Measurements from ENCODE around the gene PRIMA1. TPM values are rescaled to one million over a fixed set of nuclear protein-coding genes. Genes with fewer than 3 reads are reported as not detected.

Gene PRIMA1
- total and polyA plus RNA-seq, 2 donors from 2014 or later = 1.0 to 1.7 TPM

DNA sequence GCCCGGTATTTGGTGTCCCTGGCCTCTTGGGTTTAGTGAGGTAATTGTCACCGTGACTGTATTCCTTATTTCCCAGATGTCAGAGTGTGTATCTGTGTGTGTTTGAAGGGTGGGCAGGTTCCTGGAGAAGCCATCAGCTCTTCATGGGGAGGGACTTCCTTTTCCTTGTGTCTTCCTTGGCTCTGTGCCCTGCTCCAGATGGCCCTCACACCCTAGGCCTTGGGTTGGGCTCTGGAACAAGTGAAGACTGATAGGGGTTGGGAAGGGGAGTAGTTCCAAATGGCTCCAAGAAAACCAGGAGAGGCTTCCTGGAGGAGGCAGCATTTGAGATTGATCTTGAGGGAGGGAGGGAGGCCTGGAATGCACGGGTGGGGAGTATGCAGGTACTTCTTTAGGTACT, 43.8 kb upstream of the PRIMA1 start:
- Histone ChIP-seq H3K27ac (ENCODE audit: low read depth in 2 of 2, low read length in 2 of 2) (no peak overlapping the region), H3K36me3 (ENCODE audit: control insufficient read depth in 2 of 3, insufficient read depth in 3 of 3, low read length in 3 of 3) (no peaks in the 10 kb centered on the region), H3K9me3 (ENCODE audit: control insufficient read depth in 2 of 3, insufficient read depth in 1 of 3, low read length in 3 of 3) (no peaks in the 10 kb centered on the region), H3K4me1 (ENCODE audit: control insufficient read depth in 2 of 3, insufficient read depth in 2 of 3, low read depth in 1 of 3, low read length in 3 of 3) (no peaks in the 10 kb centered on the region), H3K27me3 (ENCODE audit: control insufficient read depth, insufficient read depth, low read length) (no peaks in the 10 kb centered on the region), H3K9ac (ENCODE audit: low read length in 3 of 3) (no peak overlapping the region), H3K4me3 (ENCODE audit: low read length in 3 of 3) (no peak overlapping the region)
- intact Hi-C loops (cut with DNase I) = no loop called here
- no peak for DNase-seq
- TF ChIP-seq, protein P1, sequence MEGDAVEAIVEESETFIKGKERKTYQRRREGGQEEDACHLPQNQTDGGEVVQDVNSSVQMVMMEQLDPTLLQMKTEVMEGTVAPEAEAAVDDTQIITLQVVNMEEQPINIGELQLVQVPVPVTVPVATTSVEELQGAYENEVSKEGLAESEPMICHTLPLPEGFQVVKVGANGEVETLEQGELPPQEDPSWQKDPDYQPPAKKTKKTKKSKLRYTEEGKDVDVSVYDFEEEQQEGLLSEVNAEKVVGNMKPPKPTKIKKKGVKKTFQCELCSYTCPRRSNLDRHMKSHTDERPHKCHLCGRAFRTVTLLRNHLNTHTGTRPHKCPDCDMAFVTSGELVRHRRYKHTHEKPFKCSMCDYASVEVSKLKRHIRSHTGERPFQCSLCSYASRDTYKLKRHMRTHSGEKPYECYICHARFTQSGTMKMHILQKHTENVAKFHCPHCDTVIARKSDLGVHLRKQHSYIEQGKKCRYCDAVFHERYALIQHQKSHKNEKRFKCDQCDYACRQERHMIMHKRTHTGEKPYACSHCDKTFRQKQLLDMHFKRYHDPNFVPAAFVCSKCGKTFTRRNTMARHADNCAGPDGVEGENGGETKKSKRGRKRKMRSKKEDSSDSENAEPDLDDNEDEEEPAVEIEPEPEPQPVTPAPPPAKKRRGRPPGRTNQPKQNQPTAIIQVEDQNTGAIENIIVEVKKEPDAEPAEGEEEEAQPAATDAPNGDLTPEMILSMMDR (IDR thresholded peaks at IDR 0.05; ENCODE audit: borderline replicate concordance, extremely low read depth, insufficient read depth) = no peak
- FAIRE-seq = no peak

DNA sequence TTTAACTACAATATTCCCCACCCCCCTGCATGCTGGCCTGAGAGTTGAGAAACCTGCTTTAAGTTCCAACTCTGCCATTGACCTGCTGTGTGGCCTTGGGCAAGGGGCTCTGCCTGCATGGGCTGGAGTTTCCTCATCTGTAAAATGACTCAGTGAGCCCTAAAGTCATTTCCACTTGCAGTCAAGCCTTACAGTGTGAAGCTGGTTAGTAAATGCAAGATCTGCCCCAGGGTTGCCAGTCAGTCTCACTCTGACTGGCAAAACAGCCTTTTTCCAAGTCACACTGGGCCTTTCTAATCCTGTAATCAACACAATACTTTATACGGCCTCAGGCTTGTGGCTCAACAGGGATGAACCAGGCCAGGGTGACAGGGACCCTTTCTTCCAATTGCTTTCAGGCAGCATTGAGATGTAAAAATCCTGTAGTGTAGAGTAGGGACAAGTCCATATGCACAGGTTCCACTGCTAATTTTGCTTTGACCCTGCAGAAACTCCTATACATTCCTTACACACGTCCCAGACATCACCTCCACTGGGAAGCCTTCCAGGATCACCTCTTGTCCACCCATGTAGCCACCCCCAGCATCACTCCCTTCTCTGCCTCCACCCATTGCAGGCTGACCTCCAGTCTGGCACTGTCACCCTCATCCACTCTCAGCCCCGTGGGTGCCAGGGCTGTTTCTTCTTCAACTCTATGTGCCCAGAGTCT, 42.6 kb upstream of the PRIMA1 start:
- Histone ChIP-seq H3K9ac (ENCODE audit: low read length in 3 of 3) (no peak overlapping the region), H3K9me3 (ENCODE audit: control insufficient read depth in 2 of 3, insufficient read depth in 1 of 3, low read length in 3 of 3) (no peaks in the 10 kb centered on the region), H3K36me3 (ENCODE audit: control insufficient read depth in 2 of 3, insufficient read depth in 3 of 3, low read length in 3 of 3) (no peaks in the 10 kb centered on the region), H3K4me1 (ENCODE audit: control insufficient read depth in 2 of 3, insufficient read depth in 2 of 3, low read depth in 1 of 3, low read length in 3 of 3) (no peaks in the 10 kb centered on the region), H3K27ac (ENCODE audit: low read depth in 2 of 2, low read length in 2 of 2) (no peak overlapping the region), H3K4me3 (ENCODE audit: low read length in 3 of 3) (no peak overlapping the region), H3K27me3 (ENCODE audit: control insufficient read depth, insufficient read depth, low read length) (no peaks in the 10 kb centered on the region)
- TF ChIP-seq, protein P1 (IDR thresholded peaks at IDR 0.05; ENCODE audit: borderline replicate concordance, extremely low read depth, insufficient read depth) = no peak
- DNase-seq (no peak), FAIRE-seq (no peak)
- intact Hi-C loops (cut with DNase I) = no loop called here

DNA sequence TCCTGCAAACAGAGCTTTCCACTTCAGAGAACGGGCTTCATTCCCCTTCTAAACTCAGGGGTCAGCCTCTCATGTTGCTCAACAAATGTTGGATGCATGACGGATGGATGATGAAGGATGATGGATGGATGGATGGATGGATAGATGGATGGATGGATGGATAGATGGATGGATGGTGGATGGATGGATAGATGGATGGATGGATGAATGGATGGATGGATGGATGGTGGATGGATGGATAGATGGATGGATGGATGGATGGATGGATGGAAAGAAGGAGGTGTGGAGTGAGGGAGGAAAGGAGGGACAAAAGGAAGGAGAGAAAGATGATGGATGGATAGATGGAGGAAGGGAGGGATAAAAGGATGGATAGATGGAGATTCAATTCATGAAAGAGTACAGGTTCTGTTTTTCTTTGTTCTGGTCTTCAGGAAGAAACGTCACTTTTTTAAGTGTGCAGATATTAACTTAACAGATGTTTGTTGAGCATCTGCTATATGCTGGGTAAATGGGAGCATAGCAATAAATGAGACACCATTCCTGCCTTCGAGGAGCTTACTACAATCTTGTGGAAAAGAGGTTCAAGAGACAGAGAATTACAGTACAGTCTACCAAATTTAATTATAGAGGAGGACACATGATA, 41.7 kb upstream of the PRIMA1 start:
- no peak overlapping the region for H3K9ac ChIP-seq (ENCODE audit: low read length in 3 of 3)
- no peaks in the 10 kb centered on the region for H3K36me3 ChIP-seq (ENCODE audit: control insufficient read depth in 2 of 3, insufficient read depth in 3 of 3, low read length in 3 of 3)
- TF ChIP-seq, protein P1 (IDR thresholded peaks at IDR 0.05; ENCODE audit: borderline replicate concordance, extremely low read depth, insufficient read depth) = no peak
- no peak overlapping the region for H3K27ac ChIP-seq (ENCODE audit: low read depth in 2 of 2, low read length in 2 of 2)
- no peak overlapping the region for H3K4me3 ChIP-seq (ENCODE audit: low read length in 3 of 3)
- intact Hi-C loops (cut with DNase I) = no loop called here
- no peaks in the 10 kb centered on the region for H3K4me1 ChIP-seq (ENCODE audit: control insufficient read depth in 2 of 3, insufficient read depth in 2 of 3, low read depth in 1 of 3, low read length in 3 of 3)
- no peaks in the 10 kb centered on the region for H3K9me3 ChIP-seq (ENCODE audit: control insufficient read depth in 2 of 3, insufficient read depth in 1 of 3, low read length in 3 of 3)
- DNase-seq (no peak), FAIRE-seq (no peak)
- no peaks in the 10 kb centered on the region for H3K27me3 ChIP-seq (ENCODE audit: control insufficient read depth, insufficient read depth, low read length)
